ENCODE results near the gene SHMT2. TPM values are rescaled to one million over a fixed set of nuclear protein-coding genes. Genes with fewer than 3 reads are reported as not detected.

The SHMT2 gene
- total and polyA plus RNA-seq, 2 donors (not counting 3 experiments of a cell fraction or from before 2014, with no cell fraction given): 155 to 243 TPM

- DNase-seq (ENCODE audit: low read depth, low spot score) (no peak), FAIRE-seq (no peak)
- POLR2A ChIA-PET: no interaction called here
- no TSS peak for BruUV-seq (replicated peaks)
- Histone ChIP-seq H3K9me1 (replicated peaks; ENCODE audit: control insufficient read depth, extremely low read depth, insufficient read depth, low read length) (no peaks in the 10 kb centered on the region), H4K20me1 (replicated peaks; ENCODE audit: control insufficient read depth, extremely low read depth, insufficient read depth, low read length) (no peaks in the 10 kb centered on the region), H3K9ac (replicated peaks; ENCODE audit: extremely low read depth, insufficient read depth, low read length) (no peak overlapping the region), H2AFZ (ENCODE audit: low read depth, low read length) (no peak overlapping the region), H3K79me2 (ENCODE audit: control insufficient read depth, insufficient read depth, low read length) (no peaks in the 10 kb centered on the region), H3K4me1 (ENCODE audit: control insufficient read depth, extremely low read depth, insufficient read depth, low read length) (no peaks in the 10 kb centered on the region), H3K4me2 (ENCODE audit: insufficient read depth, low read length) (no peak overlapping the region), H3K4me3 (replicated peaks in 1 of 3; ENCODE audit: insufficient read depth in 1 of 3, low read depth in 1 of 3, low read length in 3 of 3) (no peak overlapping the region), H3K27ac (ENCODE audit: insufficient read depth, low read depth, low read length) (no peak overlapping the region), H3K36me3 (ENCODE audit: control insufficient read depth in 2 of 2, extremely low read depth in 1 of 2, insufficient read depth in 2 of 2, low read length in 2 of 2) (no peaks in the 10 kb centered on the region), H3K9me3 (replicated peaks; ENCODE audit: control insufficient read depth, insufficient read depth, low read length) (no peaks in the 10 kb centered on the region), H3K27me3 (ENCODE audit: control insufficient read depth in 2 of 2, insufficient read depth in 2 of 2, low read length in 2 of 2) (no peaks in the 10 kb centered on the region)
- dilution Hi-C loops (cut with MboI; ENCODE audit: extremely low pct_ligation_motif_present, low sequenced_read_pairs): no loop called here
- CTCF ChIA-PET: interaction anchor here (1.7 kb wide), 1 partner anchor 37 kb away, joined by 5 read pairs; no protein-coding TSS in a partner anchor
- intact Hi-C loops (cut with micrococcal nuclease): no loop called here
- no peak for TF ChIP-seq POLR2AphosphoS5 (IDR thresholded peaks at IDR 0.05; ENCODE audit: insufficient read depth, low read depth, low read length)
- no peak for TF ChIP-seq MYC (IDR thresholded peaks at IDR 0.05; ENCODE audit: low read depth, low read length)
- no peak for TF ChIP-seq EZH2 (IDR thresholded peaks at IDR 0.05; ENCODE audit: borderline replicate concordance, low read depth, low read length, severe bottlenecking)
- TF ChIP-seq POLR2A (IDR thresholded peaks at IDR 0.05; ENCODE audit: low read depth, low read length): no peak
- TF ChIP-seq, protein P1, sequence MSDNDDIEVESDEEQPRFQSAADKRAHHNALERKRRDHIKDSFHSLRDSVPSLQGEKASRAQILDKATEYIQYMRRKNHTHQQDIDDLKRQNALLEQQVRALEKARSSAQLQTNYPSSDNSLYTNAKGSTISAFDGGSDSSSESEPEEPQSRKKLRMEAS (IDR thresholded peaks at IDR 0.05; ENCODE audit: insufficient read depth, insufficient read length): no peak
- no peak for TF ChIP-seq JUN (IDR thresholded peaks at IDR 0.05; ENCODE audit: borderline replicate concordance, insufficient read depth, insufficient read length, low read depth)
These were observed 24.3 kb upstream of the SHMT2 start for GRCh38 chr12:57205186-57205585.

- intact Hi-C loops (cut with micrococcal nuclease): no loop called here
- Histone ChIP-seq H3K4me1 (ENCODE audit: control insufficient read depth, extremely low read depth, insufficient read depth, low read length) (no peaks in the 10 kb centered on the region), H3K9ac (replicated peaks; ENCODE audit: extremely low read depth, insufficient read depth, low read length) (no peak overlapping the region), H3K36me3 (ENCODE audit: control insufficient read depth in 2 of 2, extremely low read depth in 1 of 2, insufficient read depth in 2 of 2, low read length in 2 of 2) (no peaks in the 10 kb centered on the region), H3K27ac (ENCODE audit: insufficient read depth, low read depth, low read length) (no peak overlapping the region), H3K4me3 (replicated peaks in 1 of 3; ENCODE audit: insufficient read depth in 1 of 3, low read depth in 1 of 3, low read length in 3 of 3) (no peak overlapping the region), H3K9me1 (replicated peaks; ENCODE audit: control insufficient read depth, extremely low read depth, insufficient read depth, low read length) (no peaks in the 10 kb centered on the region), H3K79me2 (ENCODE audit: control insufficient read depth, insufficient read depth, low read length) (no peaks in the 10 kb centered on the region), H3K27me3 (ENCODE audit: control insufficient read depth in 2 of 2, insufficient read depth in 2 of 2, low read length in 2 of 2) (no peaks in the 10 kb centered on the region), H3K9me3 (replicated peaks; ENCODE audit: control insufficient read depth, insufficient read depth, low read length) (no peaks in the 10 kb centered on the region), H2AFZ (ENCODE audit: low read depth, low read length) (no peak overlapping the region), H3K4me2 (ENCODE audit: insufficient read depth, low read length) (no peak overlapping the region), H4K20me1 (replicated peaks; ENCODE audit: control insufficient read depth, extremely low read depth, insufficient read depth, low read length) (no peaks in the 10 kb centered on the region)
- dilution Hi-C loops (cut with MboI; ENCODE audit: extremely low pct_ligation_motif_present, low sequenced_read_pairs): no loop called here
- no peak for DNase-seq (ENCODE audit: low read depth, low spot score)
- no TSS peak for BruUV-seq (replicated peaks)
- POLR2A ChIA-PET: no interaction called here
- FAIRE-seq: no peak
- no peak for TF ChIP-seq CTCF (IDR thresholded peaks at IDR 0.05; ENCODE audit: extremely low read depth in 1 of 2, insufficient read depth in 1 of 2, low read depth in 1 of 2, low read length in 2 of 2)
- TF ChIP-seq EZH2 (IDR thresholded peaks at IDR 0.05; ENCODE audit: borderline replicate concordance, low read depth, low read length, severe bottlenecking): no peak
- TF ChIP-seq, protein P1 (IDR thresholded peaks at IDR 0.05; ENCODE audit: insufficient read depth, insufficient read length): no peak
- TF ChIP-seq FOS (IDR thresholded peaks at IDR 0.05; ENCODE audit: borderline replicate concordance, insufficient read depth, low read length): no peak
- no peak for TF ChIP-seq POLR2A (IDR thresholded peaks at IDR 0.05; ENCODE audit: low read depth, low read length)
- TF ChIP-seq JUN (IDR thresholded peaks at IDR 0.05; ENCODE audit: borderline replicate concordance, insufficient read depth, insufficient read length, low read depth): no peak
- no peak for TF ChIP-seq POLR2AphosphoS5 (IDR thresholded peaks at IDR 0.05; ENCODE audit: insufficient read depth, low read depth, low read length)
- TF ChIP-seq MYC (IDR thresholded peaks at IDR 0.05; ENCODE audit: low read depth, low read length): no peak
- TF ChIP-seq GATA2 (IDR thresholded peaks at IDR 0.05; ENCODE audit: insufficient read depth, insufficient read length, low read depth, low read length): no peak
- CTCF ChIA-PET: interaction anchor here (1.7 kb wide), 1 partner anchor 37 kb away, joined by 5 read pairs; no protein-coding TSS in a partner anchor
These were observed 23.6 kb upstream of the SHMT2 start for GRCh38 chr12:57205931-57206330.
